GM20431 (cell line): Measurements from ENCODE around the gene SCN1A.

Source experiments
- in situ Hi-C: fragments of 300-500 bp; cut with MseI, MboI; formaldehyde crosslinking; loops from one replicate; pipeline ENCODE4 v1.15.0; 2020; ENCODE audit warnings: low sequenced_read_pairs; ENCODE audit not compliant: unreplicated experiment

Gene SCN1A

DNA sequence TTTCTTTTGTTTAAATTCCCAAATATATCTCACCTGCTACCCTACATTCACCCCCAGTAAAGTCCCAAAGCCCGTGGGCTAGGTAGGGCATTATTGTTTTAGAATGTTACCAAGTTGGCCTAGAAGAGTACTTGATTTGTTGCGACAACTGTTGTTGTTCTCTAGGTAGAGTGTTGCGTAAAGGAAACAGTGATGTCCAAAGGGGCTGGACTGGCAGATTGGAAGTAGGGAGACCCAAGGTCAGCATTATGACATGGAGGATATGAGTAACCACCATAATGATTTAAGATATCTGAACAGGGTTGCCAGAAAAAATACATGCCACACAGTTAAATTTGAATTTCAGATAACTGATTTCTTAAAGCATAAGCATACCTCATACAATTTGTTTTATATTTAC lies 39.2 kb downstream of the SCN1A start:
- in situ Hi-C loops: no loop called here

DNA sequence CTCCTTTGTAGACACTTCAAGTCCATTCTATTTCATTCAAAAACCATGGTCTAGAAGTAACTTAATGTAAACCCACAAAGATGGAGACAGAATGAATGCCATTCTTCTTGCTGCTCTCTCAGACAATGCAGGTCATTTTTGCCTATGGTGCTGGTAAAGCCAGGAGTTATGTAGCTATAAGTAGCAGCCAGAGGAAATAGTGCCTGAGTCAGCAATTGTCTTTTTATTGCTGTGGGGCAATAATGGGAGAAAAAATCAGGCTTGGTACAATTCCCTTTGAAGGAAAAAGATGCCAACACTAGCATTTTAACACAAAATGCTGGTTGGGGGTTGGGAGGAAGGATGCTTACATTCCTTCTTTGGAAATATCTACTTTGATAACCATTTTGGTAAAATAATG lies 43.5 kb downstream of the SCN1A start:
- in situ Hi-C loops: no loop called here

GRCh38 chr2:166082736-166083135 lies 45.1 kb downstream of the SCN1A start:
- in situ Hi-C loops: no loop called here

DNA sequence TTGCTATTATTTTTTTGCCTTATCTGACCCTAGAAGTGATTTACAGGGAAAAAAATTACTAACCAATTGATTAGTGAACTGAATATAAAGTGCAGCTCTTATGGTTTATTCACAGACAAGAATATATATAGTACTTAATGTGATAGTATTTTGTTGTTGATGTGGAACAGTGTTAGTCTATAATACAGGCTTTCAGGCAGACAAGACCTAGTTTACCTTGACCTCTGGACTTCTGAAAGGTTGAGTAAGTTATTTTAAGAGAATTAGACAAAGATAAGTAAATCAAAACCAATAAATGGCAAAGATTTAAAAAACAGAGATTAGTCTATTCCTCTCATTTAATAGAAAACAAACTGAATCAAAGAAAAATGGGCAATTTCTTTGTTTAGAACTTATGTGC lies 46.0 kb downstream of the SCN1A start:
- in situ Hi-C loops: no loop called here

GRCh38 chr2:166081131-166081632 lies 46.6 kb downstream of the SCN1A start:
- in situ Hi-C loops: no loop called here

- in situ Hi-C loops: no loop called here
Observed at GRCh38 chr2:166074430-166074829, 53.4 kb downstream of the SCN1A start.

DNA sequence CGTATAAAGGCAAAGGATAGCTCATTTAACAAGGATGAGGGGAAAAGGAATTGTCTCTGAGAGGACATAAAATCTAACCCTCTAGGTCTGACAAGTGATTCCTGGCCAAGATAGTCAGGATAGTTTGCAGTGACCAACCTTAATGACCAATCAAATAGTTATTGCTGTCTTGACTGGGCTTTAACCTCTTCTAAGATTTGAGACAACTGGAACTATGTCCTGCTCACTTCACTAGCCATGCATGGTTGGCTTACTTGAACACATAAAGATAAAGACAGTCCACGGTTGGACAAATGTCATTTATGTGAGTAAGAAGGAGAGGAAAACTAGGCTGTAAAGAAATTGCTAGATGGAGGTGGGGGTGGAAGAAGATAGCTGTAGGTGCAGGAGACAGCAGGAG lies 53.8 kb downstream of the SCN1A start:
- in situ Hi-C loops: no loop called here

GRCh38 chr2:166070231-166070630 lies 57.6 kb downstream of the SCN1A start:
- in situ Hi-C loops: no loop called here

GRCh38 chr2:166068981-166069380 lies 58.8 kb downstream of the SCN1A start:
- in situ Hi-C loops: no loop called here

GRCh38 chr2:166067229-166067628 lies 60.6 kb downstream of the SCN1A start:
- in situ Hi-C loops: no loop called here

DNA sequence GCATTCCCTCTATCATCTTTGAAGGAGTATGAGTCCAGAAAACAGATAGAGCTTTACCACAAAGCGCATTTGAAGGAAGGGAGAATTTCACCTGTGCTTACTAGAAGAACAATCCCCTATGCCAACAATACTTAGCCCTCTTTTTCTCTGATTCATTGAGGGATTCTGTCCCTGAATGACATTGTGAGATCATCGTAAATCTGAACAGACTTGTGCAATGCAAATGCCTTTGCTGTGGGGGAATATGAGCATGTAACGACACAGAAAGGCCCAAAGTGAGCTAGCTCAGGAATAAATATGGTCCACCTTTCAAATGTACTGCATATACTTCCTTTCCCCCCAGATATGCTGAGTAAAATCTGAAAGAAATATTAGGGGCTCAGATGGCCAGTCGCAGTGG lies 67.6 kb downstream of the SCN1A start:
- in situ Hi-C loops: no loop called here

DNA sequence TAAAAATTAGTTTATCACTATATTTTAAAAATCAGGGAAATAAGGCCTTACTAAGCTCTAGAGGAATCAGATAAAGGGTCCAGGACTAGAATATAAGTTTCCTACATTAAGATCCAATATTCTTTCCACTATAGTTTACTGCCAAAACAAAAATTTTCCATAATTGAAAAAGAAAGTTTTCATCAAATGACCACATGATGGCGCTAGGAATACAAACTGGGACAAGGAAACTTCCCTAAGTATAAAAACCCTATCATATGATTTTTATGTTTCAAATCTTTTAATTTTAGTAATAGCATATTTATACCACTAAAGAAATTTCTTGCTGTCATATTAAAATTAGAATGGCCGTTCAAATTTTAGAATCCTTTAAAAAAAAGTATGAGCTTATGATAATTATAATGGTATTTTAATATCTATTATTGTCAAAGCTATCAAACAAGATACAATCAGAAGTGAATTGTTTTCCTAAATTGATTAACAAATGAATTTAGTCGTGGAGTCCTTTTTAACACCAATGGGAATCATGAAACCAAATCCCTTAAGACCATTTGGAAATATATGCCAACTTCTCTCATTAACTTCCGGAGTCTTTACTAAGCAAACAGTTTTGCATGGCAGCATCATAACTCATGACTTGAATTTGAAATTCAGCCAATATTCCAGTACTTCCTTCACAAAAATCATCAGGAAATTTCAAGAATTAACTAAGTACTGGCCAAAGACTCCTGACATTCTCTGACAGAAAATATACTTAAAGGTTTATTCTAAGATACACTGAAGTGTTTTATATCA lies 70.3 kb downstream of the SCN1A start:
- in situ Hi-C loops: no loop called here

DNA sequence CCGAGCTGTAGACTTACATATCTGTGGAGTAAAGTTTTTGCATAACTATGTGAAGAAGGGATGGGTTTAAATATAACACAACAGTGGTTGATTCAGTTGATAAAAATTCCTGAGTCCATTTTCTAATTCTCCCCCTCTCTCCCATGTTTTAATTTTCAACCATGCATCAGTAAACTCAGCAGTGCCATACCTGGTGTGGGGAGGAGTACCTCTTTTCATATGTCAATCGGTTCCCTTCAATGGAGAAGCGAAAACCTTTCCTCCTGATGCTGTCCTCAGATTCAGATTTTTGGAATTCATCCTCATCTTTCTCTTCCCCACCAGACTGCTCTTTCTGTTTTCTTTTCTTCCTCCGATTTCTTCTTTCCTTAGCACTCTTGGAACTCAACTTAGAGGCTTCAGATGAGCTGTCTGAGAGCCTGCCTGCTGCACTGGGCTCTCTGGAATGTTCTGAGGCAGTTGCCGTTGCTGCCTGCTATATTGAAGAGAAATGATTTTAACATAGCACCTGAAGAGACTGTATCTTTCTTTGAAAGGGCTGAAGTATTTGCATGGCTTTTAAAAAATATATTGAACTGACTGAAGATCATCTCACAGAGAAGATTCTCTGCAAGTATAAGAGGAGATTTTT lies 82.9 kb downstream of the SCN1A start:
- in situ Hi-C loops: no loop called here

DNA sequence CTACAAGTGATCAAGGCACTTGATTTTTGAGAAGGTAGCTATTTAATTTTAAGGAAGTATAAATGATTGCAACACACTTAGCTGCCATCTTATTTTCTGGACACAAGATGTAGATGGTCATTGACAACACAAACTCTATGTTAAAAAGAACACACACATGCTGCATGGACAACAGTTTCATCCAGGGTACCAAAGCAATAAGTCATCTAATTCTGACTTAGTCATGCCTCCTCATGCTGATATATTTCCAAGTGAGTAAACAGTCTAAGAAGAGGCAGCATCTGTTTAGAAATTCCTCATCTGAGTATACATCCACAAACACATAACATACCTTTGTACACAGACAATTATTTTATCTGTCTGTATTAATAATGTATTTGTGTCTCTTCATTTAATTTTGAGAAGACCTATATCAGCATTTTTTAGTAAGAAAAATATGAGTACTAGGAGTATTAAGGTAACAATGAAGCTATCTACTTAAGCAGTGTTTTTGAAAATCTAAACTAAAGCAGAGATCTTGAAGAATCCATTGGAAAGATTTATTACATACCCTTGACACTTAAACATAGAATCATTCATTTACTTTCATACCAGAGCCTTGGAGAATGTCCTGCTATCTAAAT lies 84.9 kb downstream of the SCN1A start:
- in situ Hi-C loops: no loop called here

GRCh38 chr2:166042356-166042755 lies 85.5 kb downstream of the SCN1A start:
- in situ Hi-C loops: no loop called here

DNA sequence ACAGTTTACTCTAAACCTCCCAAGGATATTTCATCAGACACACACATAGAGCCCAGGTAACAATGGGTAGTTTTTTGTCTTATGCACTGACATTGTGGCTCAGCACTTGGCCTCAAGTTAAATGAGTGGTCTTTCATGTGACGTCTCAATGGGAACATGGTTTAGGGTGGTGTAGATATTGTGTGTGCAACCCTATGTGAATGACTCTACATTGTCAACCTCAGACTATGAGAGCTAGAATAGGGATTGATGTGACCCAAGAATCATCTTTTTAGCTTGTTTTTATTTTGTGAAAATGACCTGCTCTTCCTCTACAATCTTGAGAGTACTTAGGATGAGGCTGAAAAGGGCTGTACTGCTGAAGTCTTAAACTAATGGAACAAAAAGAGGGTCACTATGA lies 86.2 kb downstream of the SCN1A start:
- in situ Hi-C loops: no loop called here

- in situ Hi-C loops: no loop called here
Observed at GRCh38 chr2:166032361-166032760, 95.5 kb downstream of the SCN1A start.

DNA sequence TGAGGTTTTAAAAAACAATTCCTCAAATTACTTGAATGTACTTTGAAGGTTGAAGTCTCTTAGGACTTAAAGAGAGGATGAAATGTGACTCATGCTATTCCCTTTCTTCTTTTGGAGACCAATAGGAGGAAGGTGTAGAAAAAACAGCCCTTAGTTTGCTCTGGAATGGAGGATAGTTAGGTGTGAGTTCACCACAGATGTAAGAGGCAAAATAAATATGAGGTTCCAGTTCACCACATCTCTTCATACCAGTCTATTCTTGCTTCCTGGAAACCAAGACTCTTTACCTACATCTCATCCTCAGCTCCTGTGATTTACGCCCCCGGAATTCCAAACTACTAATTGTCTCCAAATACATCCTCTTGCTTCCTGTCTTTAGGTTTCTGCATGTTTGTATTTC lies 96.8 kb downstream of the SCN1A start:
- in situ Hi-C loops: no loop called here

DNA sequence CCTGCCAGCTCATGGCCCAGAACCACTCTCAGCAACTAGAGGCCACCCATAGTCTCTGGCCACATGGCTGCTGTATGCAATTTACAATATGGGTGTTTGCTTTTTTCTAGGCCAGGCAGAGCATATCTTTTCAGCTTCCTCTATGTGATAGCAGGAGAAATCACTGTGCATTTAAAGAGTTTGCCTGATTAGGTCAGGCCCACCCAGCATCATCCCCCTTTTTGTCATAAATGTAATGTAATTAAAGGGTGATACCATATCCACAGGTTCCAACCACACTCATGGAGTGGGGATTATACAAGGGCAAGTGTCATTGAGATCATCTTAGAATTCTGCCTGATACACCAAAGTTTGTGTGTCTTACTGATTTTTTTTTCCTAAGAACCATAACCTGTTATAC lies 102.5 kb downstream of the SCN1A start:
- in situ Hi-C loops: no loop called here

GRCh38 chr2:166017208-166017607 lies 110.6 kb downstream of the SCN1A start:
- in situ Hi-C loops: no loop called here

DNA sequence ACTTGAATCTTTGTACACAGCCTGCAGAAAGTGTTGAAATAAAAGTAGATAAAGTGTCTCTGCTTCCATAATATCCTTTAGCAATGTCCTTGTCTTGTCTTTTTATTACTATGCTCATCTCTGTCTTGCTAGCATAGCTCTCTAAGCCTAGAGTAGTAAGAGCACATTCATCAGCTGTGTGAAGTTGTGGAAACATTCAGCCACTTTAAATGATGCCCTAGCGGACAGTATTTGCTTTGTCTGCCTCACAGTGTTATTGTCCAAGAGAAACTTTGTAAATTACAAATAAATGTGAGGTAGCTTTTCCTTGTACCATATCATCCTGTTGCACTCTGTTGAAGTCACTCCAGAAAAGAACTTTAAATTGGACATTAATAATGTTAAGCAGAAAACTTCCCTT lies 113.9 kb downstream of the SCN1A start:
- in situ Hi-C loops: no loop called here
